GM23248 (cell line): ENCODE measurements around the gene XRN2.

Experiments used
- EZH2 ChIP-seq: fragments of 200-600 bp; sonication (generic); IDR thresholded peaks from 2 replicates; pipeline ENCODE4 v1.6.1; 2018; ENCODE audit warnings: antibody characterized with exemption, mild to moderate bottlenecking; ENCODE audit not compliant: insufficient read depth, poor library complexity, severe bottlenecking
- EZH2phosphoT487 ChIP-seq: fragments of 200-600 bp; sonication (generic); IDR thresholded peaks from 2 replicates; pipeline ENCODE4 v1.6.1; 2018; ENCODE audit warnings: antibody characterized with exemption, moderate library complexity, mild to moderate bottlenecking, low read depth; ENCODE audit not compliant: insufficient read depth

GRCh38 chr20:21373436-21373835 is 70.3 kb downstream of the XRN2 start:
- no peak for TF ChIP-seq EZH2
- TF ChIP-seq EZH2phosphoT487, result no peak
